ENCODE data around the gene S100A2.

The S100A2 gene

DNA sequence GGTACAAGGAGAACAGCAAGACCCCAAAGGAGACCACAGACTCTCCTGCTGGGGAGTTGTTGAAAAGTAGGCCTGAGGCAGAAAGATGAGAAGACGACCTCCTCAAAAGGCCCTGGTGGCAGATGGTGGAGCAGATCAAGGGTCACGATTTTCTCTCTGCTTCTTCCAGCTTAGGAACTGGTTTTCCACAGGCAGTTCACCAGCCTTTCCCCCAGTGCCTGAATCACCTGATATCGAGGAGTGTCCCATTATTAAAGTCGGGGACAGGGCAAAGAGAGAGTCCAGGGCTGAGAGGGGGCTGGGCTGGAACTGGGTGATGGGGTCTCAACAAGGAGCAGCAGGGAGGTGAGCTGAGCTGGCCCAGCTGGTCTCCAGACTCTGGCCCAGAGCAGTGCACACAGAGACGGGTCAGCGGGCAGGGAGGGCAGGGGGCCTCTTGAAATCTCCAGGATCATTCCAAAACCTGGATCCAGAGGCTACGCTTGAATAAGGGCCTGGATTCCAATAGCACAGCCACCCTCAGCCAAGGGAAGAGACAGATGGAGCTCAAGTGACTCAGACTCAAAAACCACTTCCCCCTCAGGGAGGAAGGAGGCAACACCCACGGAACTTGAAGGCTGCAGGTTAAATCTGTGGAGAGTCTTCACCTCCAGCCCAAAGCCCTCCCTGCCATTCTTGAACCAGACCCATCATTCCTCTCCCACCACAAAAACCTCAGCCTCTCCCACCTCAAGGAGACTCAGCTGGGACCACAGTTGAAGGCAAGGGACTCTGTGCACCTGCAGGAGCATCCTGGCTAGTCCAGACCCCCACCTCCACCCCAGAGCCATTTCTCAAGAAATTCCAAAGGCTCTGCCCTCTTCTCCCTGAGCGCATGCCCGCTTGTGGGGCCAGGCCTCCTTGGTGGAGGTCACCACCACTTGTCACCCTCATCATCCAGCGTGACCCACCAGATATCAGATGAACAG, 25.0 kb downstream of the S100A2 start, which contains the start of gene S100A5:
Gene S100A5, minus strand, starts transcription at position 541 of the 968 bp plus-strand sequence. CDS start 743 bp downstream, outside the sequence.
- TF ChIP-seq, protein P1, sequence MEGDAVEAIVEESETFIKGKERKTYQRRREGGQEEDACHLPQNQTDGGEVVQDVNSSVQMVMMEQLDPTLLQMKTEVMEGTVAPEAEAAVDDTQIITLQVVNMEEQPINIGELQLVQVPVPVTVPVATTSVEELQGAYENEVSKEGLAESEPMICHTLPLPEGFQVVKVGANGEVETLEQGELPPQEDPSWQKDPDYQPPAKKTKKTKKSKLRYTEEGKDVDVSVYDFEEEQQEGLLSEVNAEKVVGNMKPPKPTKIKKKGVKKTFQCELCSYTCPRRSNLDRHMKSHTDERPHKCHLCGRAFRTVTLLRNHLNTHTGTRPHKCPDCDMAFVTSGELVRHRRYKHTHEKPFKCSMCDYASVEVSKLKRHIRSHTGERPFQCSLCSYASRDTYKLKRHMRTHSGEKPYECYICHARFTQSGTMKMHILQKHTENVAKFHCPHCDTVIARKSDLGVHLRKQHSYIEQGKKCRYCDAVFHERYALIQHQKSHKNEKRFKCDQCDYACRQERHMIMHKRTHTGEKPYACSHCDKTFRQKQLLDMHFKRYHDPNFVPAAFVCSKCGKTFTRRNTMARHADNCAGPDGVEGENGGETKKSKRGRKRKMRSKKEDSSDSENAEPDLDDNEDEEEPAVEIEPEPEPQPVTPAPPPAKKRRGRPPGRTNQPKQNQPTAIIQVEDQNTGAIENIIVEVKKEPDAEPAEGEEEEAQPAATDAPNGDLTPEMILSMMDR (IDR thresholded peaks at IDR 0.05; ENCODE audit: low read depth, low read length, missing control alignments): no peak
- no peak within 1 kb of the TSS for H3K4me3 ChIP-seq (ENCODE audit: low read depth, low read length)
- no peak for DNase-seq (ENCODE audit: low read depth)

DNA sequence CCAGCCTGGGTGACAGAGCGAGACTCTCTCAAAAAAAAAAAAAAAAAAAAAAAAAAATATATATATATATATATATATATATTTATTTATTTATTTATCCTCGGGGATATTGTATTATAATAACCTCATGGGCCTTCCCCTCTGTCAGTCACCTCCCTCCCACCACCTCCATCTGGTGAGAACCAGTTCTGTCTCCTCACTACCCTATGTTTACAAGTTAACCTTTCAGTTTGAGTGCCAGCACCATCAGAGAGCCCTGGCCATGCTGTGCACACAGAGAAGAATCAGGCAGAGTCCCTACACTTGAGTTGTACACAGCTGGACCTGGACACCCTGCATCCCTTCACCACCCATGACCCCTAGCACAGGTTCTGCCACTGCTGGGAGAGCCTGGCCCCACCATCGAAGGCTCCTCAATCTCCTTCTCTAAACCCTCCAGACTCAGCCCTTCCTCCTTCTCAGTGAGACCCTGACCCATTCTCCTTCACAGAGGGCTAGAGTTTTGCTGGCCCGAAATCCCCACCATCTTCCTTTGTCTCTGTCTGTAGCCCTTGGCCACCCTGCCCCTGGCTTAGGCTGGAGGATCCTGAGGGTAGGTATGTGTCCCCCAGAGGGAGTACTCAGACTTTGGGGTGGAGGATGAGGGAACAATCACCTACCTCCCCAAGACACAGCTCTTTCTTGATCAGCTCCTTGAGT, 26.1 kb downstream of the S100A2 start:
- H3K4me3 ChIP-seq (ENCODE audit: low read depth, low read length): no peak overlapping the region
- TF ChIP-seq, protein P1 (IDR thresholded peaks at IDR 0.05; ENCODE audit: low read depth, low read length, missing control alignments): no peak
- DNase-seq (ENCODE audit: low read depth): no peak

DNA sequence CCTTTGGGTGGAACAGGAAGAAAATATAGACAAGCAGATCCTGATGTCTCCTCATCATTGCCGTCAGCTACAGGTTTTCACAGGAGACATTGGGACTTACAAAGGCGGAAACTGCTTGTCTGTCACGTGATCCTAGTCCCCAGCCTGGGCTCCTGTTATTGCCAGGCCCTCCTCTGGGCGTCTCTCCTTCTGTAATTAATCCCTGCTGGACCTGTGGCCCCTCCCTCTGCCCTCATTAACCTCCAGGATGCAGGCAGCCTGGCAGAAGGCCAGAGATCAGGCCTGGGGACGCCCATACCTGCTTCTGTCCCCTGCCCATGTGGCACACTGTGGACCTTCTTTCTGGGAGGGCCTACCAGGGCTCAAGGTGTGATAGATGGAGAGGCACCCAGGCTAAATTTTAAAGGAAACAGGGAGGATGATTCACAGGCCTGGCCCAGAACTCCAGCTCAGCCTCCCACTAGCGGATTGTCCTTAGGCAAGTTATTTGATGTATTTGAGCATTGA, 27.3 kb downstream of the S100A2 start:
- no peak overlapping the region for H3K4me3 ChIP-seq (ENCODE audit: low read depth, low read length)
- TF ChIP-seq, protein P1 (IDR thresholded peaks at IDR 0.05; ENCODE audit: low read depth, low read length, missing control alignments): no peak
- no peak for DNase-seq (ENCODE audit: low read depth)

DNA sequence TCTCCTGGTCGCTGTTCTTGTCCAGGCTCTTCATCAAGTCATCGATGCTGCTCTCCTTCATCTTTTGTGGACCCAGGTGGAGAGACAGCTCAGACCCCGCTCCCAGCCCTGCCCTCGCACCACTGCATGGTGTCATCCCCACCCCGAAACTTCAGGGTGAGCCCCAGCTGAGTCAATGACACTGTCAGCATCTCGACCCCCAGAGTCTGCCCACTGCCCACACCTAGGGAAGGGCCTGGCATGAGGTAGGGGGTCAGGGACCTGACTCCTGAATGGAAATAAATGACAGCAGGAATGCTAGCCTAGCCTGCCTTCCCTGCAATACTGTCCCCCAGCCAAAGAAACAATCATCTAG, 28.3 kb downstream of the S100A2 start:
- no peak for DNase-seq (ENCODE audit: low read depth)
- H3K4me3 ChIP-seq (ENCODE audit: low read depth, low read length): no peak overlapping the region
- TF ChIP-seq, protein P1 (IDR thresholded peaks at IDR 0.05; ENCODE audit: low read depth, low read length, missing control alignments): no peak

DNA sequence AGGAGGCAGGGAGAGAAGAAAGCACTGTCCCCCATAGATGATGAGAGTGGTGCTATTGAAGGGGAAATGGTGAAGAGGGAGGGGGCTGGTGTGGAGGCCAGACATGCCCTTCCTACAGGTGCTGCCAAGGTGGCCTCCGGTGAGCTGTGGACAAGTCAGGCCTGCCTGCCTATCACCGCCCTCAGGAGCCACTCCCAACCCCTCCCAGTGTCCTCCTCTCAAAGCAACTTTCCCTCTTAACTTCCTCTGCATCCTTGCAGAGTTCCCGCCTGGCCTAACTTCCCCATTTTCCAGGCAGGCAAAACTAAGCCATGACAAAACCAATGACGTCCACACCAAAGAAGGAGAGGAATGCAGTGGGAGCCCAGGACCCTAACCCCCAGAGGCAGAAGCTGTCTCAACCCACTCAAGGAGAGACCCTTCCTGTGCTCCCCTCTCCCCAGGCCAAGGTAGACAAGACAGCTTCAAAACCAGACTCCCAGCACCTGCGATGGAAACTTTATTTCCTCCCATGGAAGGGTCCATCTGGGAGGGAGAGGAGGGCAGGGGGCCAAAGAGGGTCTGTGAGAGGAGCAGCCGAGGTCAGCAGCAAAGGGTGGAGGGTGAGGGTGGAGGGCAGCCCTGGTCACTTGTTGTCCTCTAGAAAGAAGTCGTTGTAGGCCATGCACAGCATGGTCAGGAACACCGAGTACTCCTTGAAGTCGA, 28.8 kb downstream of the S100A2 start:
- DNase-seq (ENCODE audit: low read depth): no peak
- H3K4me3 ChIP-seq (ENCODE audit: low read depth, low read length): no peak overlapping the region
- TF ChIP-seq, protein P1 (IDR thresholded peaks at IDR 0.05; ENCODE audit: low read depth, low read length, missing control alignments): no peak

DNA sequence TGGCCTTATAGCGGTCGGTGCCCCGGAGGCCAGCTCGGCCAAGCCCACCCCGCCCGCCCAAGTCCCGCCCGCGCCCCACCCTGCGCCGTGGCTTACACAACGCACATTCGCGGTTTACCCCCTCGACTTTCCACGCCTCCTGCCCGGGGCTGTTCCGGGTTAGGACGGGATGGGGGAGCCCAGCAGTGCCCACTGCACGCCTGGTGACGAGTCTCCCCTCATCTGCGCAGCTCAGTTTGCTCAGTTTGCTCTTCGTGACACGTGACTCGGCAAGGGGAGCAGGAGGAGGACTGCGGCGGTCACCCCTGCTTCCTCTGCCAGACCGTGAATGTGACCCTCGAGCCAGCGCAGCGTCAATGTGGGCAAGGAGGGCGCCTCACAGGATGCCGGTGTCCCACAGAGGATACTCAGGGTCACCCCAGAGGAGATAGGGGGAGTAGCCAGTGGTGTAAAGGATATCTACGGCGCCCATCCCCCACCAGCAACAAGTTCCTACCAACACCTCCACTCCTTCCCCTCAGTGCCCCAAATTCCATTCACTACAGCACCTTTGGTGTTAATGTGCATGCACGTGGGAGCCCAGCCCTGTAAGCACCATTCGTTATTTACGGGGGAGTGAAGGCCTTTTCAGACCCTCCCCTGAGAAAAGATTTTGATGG, 29.5 kb downstream of the S100A2 start:
- TF ChIP-seq, protein P1 (IDR thresholded peaks at IDR 0.05; ENCODE audit: low read depth, low read length, missing control alignments): peak; percentile 1
- H3K4me3 ChIP-seq (ENCODE audit: low read depth, low read length): peak overlapping the region; percentile 52
- DNase-seq (ENCODE audit: low read depth): no peak

Data from GM12864 (cell line).